GM23338 (cell line): Measurements from ENCODE around the gene ZNF227. TPM values are rescaled to one million over a fixed set of nuclear protein-coding genes. Genes with fewer than 3 reads are reported as not detected.
A peak's percentile ranks its signal among the peaks of the same experiment; 100 is the strongest.

Experiments
- ATAC-seq: fragments of 200-7000 bp; cut with Tn5 transposase; 3 replicates; pipeline ENCODE4 v1.9.1; 2020
- DNase-seq: peaks from one replicate; pipeline ENCODE4 v3.0.0-alpha.2; 2015; ENCODE audit warnings: low spot score
- H2AFZ ChIP-seq: fragments of 200-600 bp; sonication (generic); 2 replicates; pipeline ENCODE4 v1.8.0; 2016; ENCODE audit warnings: antibody characterized with exemption, mild to moderate bottlenecking, moderate library complexity
- H3F3A ChIP-seq: fragments of 200-600 bp; sonication (generic); replicated peaks from 2 replicates; pipeline ENCODE4 v1.8.0; 2017; ENCODE audit warnings: antibody characterized with exemption, mixed run types, low read depth
- H3K27ac ChIP-seq: fragments of 200-600 bp; sonication (generic); 2 replicates; pipeline ENCODE4 v1.6.1; 2016; ENCODE audit warnings: low read depth
- H3K27me3 ChIP-seq: fragments of 200-600 bp; sonication (generic); 2 replicates; pipeline ENCODE4 v1.8.0; 2016; ENCODE audit warnings: mild to moderate bottlenecking, mixed run types, moderate library complexity; ENCODE audit not compliant: insufficient read depth
- H3K36me3 ChIP-seq: fragments of 200-600 bp; sonication (generic); 2 replicates; pipeline ENCODE4 v1.8.0; 2016; ENCODE audit warnings: mild to moderate bottlenecking; ENCODE audit not compliant: insufficient read depth
- H3K4me1 ChIP-seq: fragments of 200-600 bp; sonication (generic); 2 replicates; pipeline ENCODE4 v1.8.0; 2016; ENCODE audit warnings: mild to moderate bottlenecking, moderate library complexity; ENCODE audit not compliant: insufficient read depth
- H3K4me2 ChIP-seq: fragments of 200-600 bp; sonication (generic); 2 replicates; pipeline ENCODE4 v1.7.1; 2017; ENCODE audit warnings: mixed run types
- H3K4me3 ChIP-seq: fragments of 200-600 bp; sonication (generic); 2 replicates; pipeline ENCODE4 v1.6.1; 2016; ENCODE audit warnings: mixed run types
- H3K79me2 ChIP-seq: fragments of 200-600 bp; sonication (generic); replicated peaks from 2 replicates; pipeline ENCODE4 v1.8.0; 2017; ENCODE audit warnings: mild to moderate bottlenecking; ENCODE audit not compliant: insufficient read depth
- H3K9me2 ChIP-seq: fragments of 200-600 bp; sonication (generic); 2 replicates; pipeline ENCODE4 v1.8.0; 2017; ENCODE audit not compliant: insufficient read depth
- H4K20me1 ChIP-seq: fragments of 200-600 bp; sonication (generic); replicated peaks from 2 replicates; pipeline ENCODE4 v1.8.0; 2017; ENCODE audit warnings: mild to moderate bottlenecking; ENCODE audit not compliant: insufficient read depth
- H3K27ac Mint-ChIP-seq: 2 replicates; pipeline ENCODE4 v1.8.0; 2020; ENCODE audit warnings: inconsistent platforms, mild to moderate bottlenecking, moderate library complexity, mixed read lengths
- H3K27me3 Mint-ChIP-seq: 3 replicates; pipeline ENCODE4 v1.8.0; 2022; ENCODE audit warnings: low read depth, mild to moderate bottlenecking, moderate library complexity, mixed read lengths, inconsistent platforms; ENCODE audit not compliant: insufficient read depth, poor library complexity
- H3K36me3 Mint-ChIP-seq: 3 replicates; pipeline ENCODE4 v1.8.0; 2021; ENCODE audit warnings: low read depth, mild to moderate bottlenecking, inconsistent platforms, moderate library complexity, mixed read lengths
- H3K4me1 Mint-ChIP-seq: 3 replicates; pipeline ENCODE4 v1.8.0; 2020; ENCODE audit warnings: mild to moderate bottlenecking, inconsistent platforms, mixed read lengths
- H3K4me3 Mint-ChIP-seq: 3 replicates; pipeline ENCODE4 v1.8.0; 2021; ENCODE audit warnings: moderate library complexity, mild to moderate bottlenecking, inconsistent platforms, mixed read lengths
- H3K9me3 Mint-ChIP-seq: 3 replicates; pipeline ENCODE4 v1.8.0; 2020; ENCODE audit warnings: moderate library complexity, mild to moderate bottlenecking, inconsistent platforms, mixed read lengths
- CREB1 ChIP-seq: fragments of 250-450 bp; sonication (Bioruptor Pico); IDR thresholded peaks from 2 replicates; pipeline ENCODE4 v1.5.0; 2020; ENCODE audit warnings: low read depth, mild to moderate bottlenecking, moderate library complexity
- CTCF ChIP-seq, 2 experiments: fragments of 200-600 bp in 1 of 2; sonication (generic) in 1 of 2; conservative IDR thresholded peaks; 2 replicates each; pipeline versions ENCODE4 v1.5.1 to v1.6.1; 2016 to 2017; ENCODE audit warnings: antibody characterized with exemption in 2 of 2, low read depth in 2 of 2, mild to moderate bottlenecking in 2 of 2, moderate library complexity in 1 of 2
- EZH2phosphoT487 ChIP-seq: fragments of 200-600 bp; sonication (generic); IDR thresholded peaks from one replicate; pipeline ENCODE4 v1.8.1; 2018; ENCODE audit warnings: antibody characterized with exemption; ENCODE audit not compliant: unreplicated experiment
- JUNB ChIP-seq: IDR thresholded peaks from one replicate; pipeline ENCODE4 v1.6.1; 2016; ENCODE audit warnings: antibody characterized with exemption; ENCODE audit not compliant: unreplicated experiment
- NANOG ChIP-seq: IDR thresholded peaks from 2 replicates; pipeline ENCODE4 v1.6.1; 2016; ENCODE audit warnings: antibody characterized with exemption, borderline replicate concordance
- STAT1 ChIP-seq: IDR thresholded peaks from one replicate; pipeline ENCODE4 v1.6.1; 2016; ENCODE audit warnings: antibody characterized with exemption; ENCODE audit not compliant: unreplicated experiment
- ZNF331 ChIP-seq: fragments of 250-450 bp; sonication (Bioruptor Pico); IDR thresholded peaks from 2 replicates; pipeline ENCODE4 v1.5.0; 2020; ENCODE audit warnings: low read depth, mild to moderate bottlenecking, moderate library complexity
- ZNF462 ChIP-seq: fragments of 250-450 bp; sonication (Bioruptor Pico); IDR thresholded peaks from 2 replicates; pipeline ENCODE4 v1.5.0; 2020; ENCODE audit warnings: mild to moderate bottlenecking, moderate library complexity
- polyA plus RNA-seq: library from polyadenylated mRNA; unstranded; fragments of >200 nt; fragmentation: Nextera tagmentation; extraction: Ambion mirVana; gene quantifications from 2 replicates; pipeline ENCODE4 v1.2.1, GENCODE V29; 2016
- total RNA-seq: library from RNA; depleted of rRNA; stranded (reverse); fragments of >200 nt; shearing (Covaris generic); gene quantifications from 2 replicates; pipeline ENCODE4 v1.2.3, GENCODE V29; 2014
- TF ChIP-seq, protein P1 (sequence below): IDR thresholded peaks from 2 replicates; pipeline ENCODE4 v1.6.1; 2016; ENCODE audit warnings: antibody characterized with exemption

The ZNF227 gene
- total and polyA plus RNA-seq, 2 experiments from 2014 or later, result 6.6 to 18.2 TPM

GRCh38 chr19:44258835-44259413 is 46.6 kb downstream of the ZNF227 start:
- 0 out of 2 replicates have a peak, but pooled peaks cover 8% of the 10 kb centered on the region for H3K36me3 ChIP-seq
- peaks cover 45% of the 10 kb centered on the region for H3K9me3 Mint-ChIP-seq
- H3K79me2 ChIP-seq, result no peaks in the 10 kb centered on the region
- peaks cover 6% of the 10 kb centered on the region; the same call in 2 of the 3 replicates for H3K4me1 Mint-ChIP-seq
- no peaks in the 10 kb centered on the region for H3K4me1 ChIP-seq
- no peak overlapping the region for H3K27ac ChIP-seq
- no peak overlapping the region for H3K27ac Mint-ChIP-seq
- H3K4me3 ChIP-seq, result peak overlapping the region; percentile 84
- peak overlapping the region; percentile 96; the same call in 1 of the 2 replicates for H3K4me2 ChIP-seq
- DNase-seq, result no peak
- no peak for TF ChIP-seq JUNB
- no peak for TF ChIP-seq ZNF331 (CRISPR knock-in tag)
- TF ChIP-seq, protein P1, sequence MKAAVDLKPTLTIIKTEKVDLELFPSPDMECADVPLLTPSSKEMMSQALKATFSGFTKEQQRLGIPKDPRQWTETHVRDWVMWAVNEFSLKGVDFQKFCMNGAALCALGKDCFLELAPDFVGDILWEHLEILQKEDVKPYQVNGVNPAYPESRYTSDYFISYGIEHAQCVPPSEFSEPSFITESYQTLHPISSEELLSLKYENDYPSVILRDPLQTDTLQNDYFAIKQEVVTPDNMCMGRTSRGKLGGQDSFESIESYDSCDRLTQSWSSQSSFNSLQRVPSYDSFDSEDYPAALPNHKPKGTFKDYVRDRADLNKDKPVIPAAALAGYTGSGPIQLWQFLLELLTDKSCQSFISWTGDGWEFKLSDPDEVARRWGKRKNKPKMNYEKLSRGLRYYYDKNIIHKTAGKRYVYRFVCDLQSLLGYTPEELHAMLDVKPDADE, result no peak
- no peak for TF ChIP-seq EZH2phosphoT487
- TF ChIP-seq ZNF462, result no peak
- no peak for TF ChIP-seq NANOG
- no peak for TF ChIP-seq CREB1 (CRISPR knock-in tag)
- no peak for TF ChIP-seq CTCF (conservative IDR thresholded peaks at IDR 0.05; ENCODE audit: low read depth in 2 of 2)
- TF ChIP-seq STAT1, result no peak
- peaks cover 2% of the 10 kb centered on the region for H3K27me3 Mint-ChIP-seq
- no peak for ATAC-seq
- H3K36me3 Mint-ChIP-seq, result peaks cover 14% of the 10 kb centered on the region
- H3F3A ChIP-seq, result no peaks in the 10 kb centered on the region
- no peaks in the 10 kb centered on the region for H3K9me2 ChIP-seq
- H4K20me1 ChIP-seq, result no peaks in the 10 kb centered on the region
- no peaks in the 10 kb centered on the region for H3K27me3 ChIP-seq
- peak overlapping the region; percentile 93; the same call in 1 of the 2 replicates for H2AFZ ChIP-seq
- H3K4me3 Mint-ChIP-seq, result 0 out of 3 replicates have a peak overlapping the region, but pooled peaks have one; percentile 86
